Anterior cingulate cortex (tissue), 58 donors: ENCODE data around the gene ADAP1.

Source experiments
- DNase-seq, 58 donors: peaks; one replicate each; lab custom pipeline; 2025; lab: John Stamatoyannopoulos, UW

The ADAP1 gene

DNA sequence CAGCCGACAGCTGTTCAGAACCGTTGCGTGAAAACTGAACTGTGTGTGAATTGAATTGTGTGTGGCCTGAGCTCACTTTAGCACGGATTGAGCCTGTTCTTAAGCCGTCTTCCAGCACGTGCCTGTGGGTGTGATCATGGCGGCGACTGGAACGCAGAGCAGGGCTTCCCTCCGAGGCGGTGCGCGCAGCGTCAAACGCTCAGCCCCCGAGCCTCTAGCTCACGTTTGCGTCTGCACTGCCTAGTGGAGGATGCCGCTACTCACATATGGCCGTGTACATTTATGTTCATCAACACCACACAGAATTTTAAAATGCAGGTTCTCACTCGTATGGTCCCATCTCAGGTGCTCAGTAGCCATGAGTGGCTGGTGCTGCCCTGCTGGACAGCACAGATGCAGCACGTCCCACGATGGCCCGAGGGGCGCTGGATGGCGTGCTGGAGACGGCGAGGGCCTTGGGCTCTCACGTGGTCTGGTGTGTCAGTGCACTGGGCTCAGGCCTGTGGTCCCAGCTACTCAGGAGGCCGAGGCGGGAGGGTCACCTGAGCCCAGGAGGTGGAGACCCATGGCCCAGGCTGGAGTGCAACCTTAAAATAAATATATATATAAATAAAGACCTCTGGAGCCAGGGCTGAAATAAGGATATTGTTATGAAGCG is 100.2 kb downstream of the ADAP1 start:
- peak in 1 of 58 donors; percentile 42 for DNase-seq

DNA sequence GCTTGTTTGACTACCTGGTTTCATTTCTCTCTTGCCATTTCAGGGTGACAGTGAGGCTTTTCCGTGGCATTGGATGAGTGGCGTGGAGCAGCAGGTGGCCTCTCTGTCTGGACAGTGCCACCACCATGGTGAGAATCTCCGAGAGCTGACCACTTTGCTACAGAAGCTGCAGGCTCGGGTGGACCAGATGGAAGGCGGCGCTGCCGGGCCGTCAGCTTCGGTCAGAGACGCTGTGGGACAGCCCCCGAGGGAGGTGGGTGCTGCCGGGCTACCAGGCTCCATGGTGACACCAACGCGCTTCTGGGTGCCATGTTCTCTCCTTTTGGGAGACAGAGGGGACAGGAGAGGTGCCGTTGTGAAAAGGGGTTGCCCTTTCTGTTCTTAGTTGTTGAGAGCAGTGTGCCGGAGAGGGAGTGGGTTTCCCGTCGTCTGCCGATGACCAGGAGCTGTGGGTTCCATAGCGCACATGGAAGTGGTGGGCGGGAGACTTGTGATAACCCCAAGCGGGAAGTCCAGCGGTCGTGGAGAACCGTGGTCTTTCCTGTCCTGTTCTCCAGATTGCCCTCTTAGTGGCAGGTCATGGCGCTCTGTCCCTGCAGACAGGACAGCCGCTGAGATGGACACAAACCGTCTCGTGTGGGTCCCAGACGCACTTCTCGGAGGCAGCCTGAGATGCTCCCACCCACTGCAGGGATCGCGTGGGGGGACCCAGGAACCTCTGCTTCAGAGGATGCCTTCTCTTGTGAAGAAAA is 100.9 kb downstream of the ADAP1 start:
- no peak for DNase-seq

DNA sequence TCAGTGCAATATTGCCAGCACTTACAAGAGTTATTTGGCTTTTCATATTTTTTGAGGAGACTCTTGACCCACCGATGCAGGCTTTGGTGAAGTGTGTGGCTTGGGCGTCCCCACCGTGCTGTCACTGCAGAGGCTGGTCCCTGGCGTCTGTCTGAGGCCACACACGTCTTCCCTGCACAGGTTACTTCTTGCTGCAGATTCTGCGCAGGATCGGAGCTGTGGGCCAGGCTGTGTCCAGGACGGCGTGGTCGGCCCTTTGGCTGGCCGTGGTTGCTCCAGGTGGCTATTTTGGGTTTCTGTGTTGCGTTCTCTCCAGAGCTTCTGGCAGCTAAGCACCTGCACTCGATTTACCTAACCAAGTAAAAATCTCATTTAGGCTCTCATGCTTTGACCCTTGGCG is 103.3 kb downstream of the ADAP1 start:
- DNase-seq, result no peak

DNA sequence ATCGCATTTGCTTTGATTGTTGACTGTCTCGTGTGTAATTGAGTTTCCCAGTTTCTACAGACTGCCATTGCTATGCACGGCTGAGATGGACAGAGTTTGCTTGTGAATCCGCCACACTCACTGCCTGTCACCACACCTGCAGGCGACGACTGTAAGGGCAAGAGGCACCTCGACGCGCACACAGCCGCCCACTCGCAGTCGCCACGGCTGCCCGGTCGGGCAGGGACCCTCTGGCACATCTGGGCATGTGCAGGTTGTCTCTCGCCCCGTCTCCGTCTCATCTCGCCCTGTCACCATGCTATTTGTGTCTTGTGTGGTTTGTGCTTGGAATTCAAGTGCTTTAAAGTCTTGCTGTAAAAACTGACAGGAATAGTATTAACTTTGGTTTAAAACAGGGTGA is 104.7 kb downstream of the ADAP1 start:
- DNase-seq, result no peak

DNA sequence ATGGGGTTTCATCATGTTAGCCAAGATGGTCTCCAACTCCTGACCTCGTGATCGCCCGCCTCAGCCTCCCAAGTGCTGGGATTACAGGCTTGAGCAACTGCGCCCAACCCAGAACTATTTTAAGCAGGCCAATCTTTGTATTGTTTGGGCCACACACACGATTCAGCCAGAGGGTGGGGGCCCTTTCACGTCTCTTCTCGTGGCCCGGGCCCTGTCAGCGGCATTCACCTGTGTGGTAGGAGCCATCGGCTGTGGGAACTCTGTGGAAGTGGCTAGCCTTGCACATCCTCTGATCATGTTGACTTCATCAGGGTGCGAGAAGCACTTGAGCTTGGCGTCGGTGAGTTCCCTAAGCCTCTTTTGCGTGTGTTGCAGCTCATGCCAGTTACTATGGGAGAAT is 105.3 kb downstream of the ADAP1 start:
- DNase-seq, result no peak
